ENCODE measurements around the gene SH3PXD2A.
"Not testable (repeated sequence)": the region's sequence is repeated elsewhere in the genome, so short reads cannot be mapped to it uniquely, and the experiment has no call there.

The SH3PXD2A gene

GRCh38 chr10:103646304-103646703 lies 209.1 kb downstream of the SH3PXD2A start:
- no peak for DNase-seq (ENCODE audit: low read depth in 2 of 2)

- DNase-seq (ENCODE audit: low read depth in 2 of 2), result no peak
Measured at GRCh38 chr10:103645141-103646054, 210.0 kb downstream of the SH3PXD2A start.

GRCh38 chr10:103643381-103643780 lies 212.0 kb downstream of the SH3PXD2A start:
- no peak for DNase-seq (ENCODE audit: low read depth in 2 of 2)

- no peak for DNase-seq (ENCODE audit: low read depth in 2 of 2)
Measured at GRCh38 chr10:103641326-103641725, 214.1 kb downstream of the SH3PXD2A start.

GRCh38 chr10:103640436-103641181 lies 214.8 kb downstream of the SH3PXD2A start:
- no peak for DNase-seq (ENCODE audit: low read depth in 2 of 2)

- DNase-seq (ENCODE audit: low read depth in 2 of 2), result no peak
Measured at GRCh38 chr10:103638948-103639347, 216.4 kb downstream of the SH3PXD2A start.

GRCh38 chr10:103637927-103638557 lies 217.3 kb downstream of the SH3PXD2A start:
- DNase-seq (ENCODE audit: low read depth in 2 of 2), result no peak

GRCh38 chr10:103637011-103637410 lies 218.4 kb downstream of the SH3PXD2A start:
- no peak for DNase-seq (ENCODE audit: low read depth in 2 of 2)

GRCh38 chr10:103636492-103636891 lies 218.9 kb downstream of the SH3PXD2A start:
- no peak for DNase-seq (ENCODE audit: low read depth in 2 of 2)

- DNase-seq (ENCODE audit: low read depth in 2 of 2), result no peak
Measured at GRCh38 chr10:103635580-103635979, 219.8 kb downstream of the SH3PXD2A start.

GRCh38 chr10:103633846-103634245 lies 221.5 kb downstream of the SH3PXD2A start:
- no peak for DNase-seq (ENCODE audit: low read depth in 2 of 2)

GRCh38 chr10:103632871-103633270 lies 222.5 kb downstream of the SH3PXD2A start:
- not testable (repeated sequence) for DNase-seq (ENCODE audit: low read depth in 2 of 2)

GRCh38 chr10:103632247-103632642 lies 223.1 kb downstream of the SH3PXD2A start:
- no peak for DNase-seq (ENCODE audit: low read depth in 2 of 2)

- DNase-seq (ENCODE audit: low read depth in 2 of 2), result no peak
Measured at GRCh38 chr10:103630156-103630555, 225.2 kb downstream of the SH3PXD2A start.

- DNase-seq (ENCODE audit: low read depth in 2 of 2), result no peak
Measured at GRCh38 chr10:103629581-103629980, 225.8 kb downstream of the SH3PXD2A start.

- DNase-seq (ENCODE audit: low read depth in 2 of 2), result no peak
Measured at GRCh38 chr10:103627893-103628292, 227.5 kb downstream of the SH3PXD2A start.

- DNase-seq (ENCODE audit: low read depth in 2 of 2), result no peak
Measured at GRCh38 chr10:103627111-103627892, 228.1 kb downstream of the SH3PXD2A start.

GRCh38 chr10:103626178-103626577 lies 229.2 kb downstream of the SH3PXD2A start:
- DNase-seq (ENCODE audit: low read depth in 2 of 2), result no peak

- DNase-seq (ENCODE audit: low read depth in 2 of 2), result no peak
Measured at GRCh38 chr10:103622935-103623574, 232.3 kb downstream of the SH3PXD2A start.

- no peak for DNase-seq (ENCODE audit: low read depth in 2 of 2)
Measured at GRCh38 chr10:103622286-103622685, 233.1 kb downstream of the SH3PXD2A start.

- DNase-seq (ENCODE audit: low read depth in 2 of 2), result no peak
Measured at GRCh38 chr10:103621783-103622125, 233.6 kb downstream of the SH3PXD2A start.

Data from activated CD4-positive, alpha-beta T cell treated with anti-CD3 and anti-CD28 coated beads for 24 hours (primary cell).